Fibroblast of lung (primary cell): Measurements from ENCODE around the gene DDAH1.

Source experiments
- CTCF ChIP-seq, 2 donors: IDR thresholded peaks in 1 of 2; conservative IDR thresholded peaks in 1 of 2; 1 replicate in 1 of 2; 2 replicates in 1 of 2; pipeline ENCODE4 v1.5.1; 2011 to 2012; ENCODE audit warnings: low read length in 2 of 2, control low read depth in 1 of 2, inconsistent platforms in 1 of 2, low read depth in 1 of 2, mild to moderate bottlenecking in 1 of 2
- EZH2 ChIP-seq: IDR thresholded peaks from 2 replicates; pipeline ENCODE4 v1.5.1; 2012; ENCODE audit warnings: low read length, control low read depth, mild to moderate bottlenecking; ENCODE audit errors: missing control alignments

DNA sequence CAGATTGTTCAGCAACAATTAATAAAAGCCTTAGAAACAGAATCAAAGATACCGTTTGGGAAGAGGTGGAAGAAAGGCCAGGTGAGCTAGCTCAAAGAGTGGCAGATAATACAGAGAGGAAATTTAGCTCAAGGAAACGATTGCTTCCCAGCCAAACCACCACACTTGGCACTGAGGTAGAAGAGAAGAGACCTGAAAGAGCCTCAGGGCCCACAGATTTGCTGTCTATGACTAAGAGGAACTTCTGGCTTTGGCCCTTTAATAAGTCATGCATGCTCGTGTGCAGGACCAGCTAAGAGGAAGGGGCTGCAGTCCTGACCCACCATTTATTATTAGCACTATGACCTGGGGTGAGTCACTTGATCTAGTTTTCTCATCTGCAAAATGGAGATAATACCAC is 115.7 kb downstream of the DDAH1 start:
- no peak for TF ChIP-seq CTCF (conservative IDR thresholded peaks at IDR 0.05 in 1 of 2, IDR thresholded peaks at IDR 0.05 in 1 of 2; ENCODE audit: low read depth in 1 of 2, low read length in 2 of 2)
- no peak for TF ChIP-seq EZH2
